GM23338 (cell line): Measurements from ENCODE around the gene MSL3B.

Source experiments
- CREB1 ChIP-seq: fragments of 250-450 bp; sonication (Bioruptor Pico); IDR thresholded peaks from 2 replicates; pipeline ENCODE4 v1.5.0; 2020; ENCODE audit warnings: low read depth, mild to moderate bottlenecking, moderate library complexity
- ETS1 ChIP-seq: IDR thresholded peaks from 2 replicates; pipeline ENCODE4 v1.6.1; 2016; ENCODE audit warnings: antibody characterized with exemption
- EZH2 ChIP-seq: fragments of 200-600 bp; sonication (generic); IDR thresholded peaks from one replicate; pipeline ENCODE4 v1.8.0; 2017; ENCODE audit warnings: antibody characterized with exemption, mild to moderate bottlenecking, low read depth; ENCODE audit not compliant: unreplicated experiment
- EZH2phosphoT487 ChIP-seq: fragments of 200-600 bp; sonication (generic); IDR thresholded peaks from one replicate; pipeline ENCODE4 v1.8.1; 2018; ENCODE audit warnings: antibody characterized with exemption; ENCODE audit not compliant: unreplicated experiment
- JUNB ChIP-seq: IDR thresholded peaks from one replicate; pipeline ENCODE4 v1.6.1; 2016; ENCODE audit warnings: antibody characterized with exemption; ENCODE audit not compliant: unreplicated experiment
- POLR2AphosphoS5 ChIP-seq: IDR thresholded peaks from 2 replicates; pipeline ENCODE4 v1.6.1; 2016; ENCODE audit warnings: antibody characterized with exemption, low read depth
- STAT1 ChIP-seq: IDR thresholded peaks from one replicate; pipeline ENCODE4 v1.6.1; 2016; ENCODE audit warnings: antibody characterized with exemption; ENCODE audit not compliant: unreplicated experiment
- ZNF114 ChIP-seq: fragments of 250-450 bp; sonication (Bioruptor Pico); IDR thresholded peaks from 2 replicates; pipeline ENCODE4 v1.5.0; 2020; ENCODE audit warnings: mild to moderate bottlenecking, moderate library complexity
- ZNF331 ChIP-seq: fragments of 250-450 bp; sonication (Bioruptor Pico); IDR thresholded peaks from 2 replicates; pipeline ENCODE4 v1.5.0; 2020; ENCODE audit warnings: low read depth, mild to moderate bottlenecking, moderate library complexity
- TF ChIP-seq, protein P1 (sequence below), 2 experiments: fragments of 200-600 bp in 1 of 2; sonication (generic) in 1 of 2; conservative IDR thresholded peaks; 2 replicates each; pipeline versions ENCODE4 v1.5.1 to v1.6.1; 2016 to 2017; ENCODE audit warnings: antibody characterized with exemption in 2 of 2, low read depth in 2 of 2, mild to moderate bottlenecking in 2 of 2, moderate library complexity in 1 of 2
- TF ChIP-seq, protein P2 (sequence below): IDR thresholded peaks from one replicate; pipeline ENCODE4 v1.6.1; 2018; ENCODE audit warnings: antibody characterized with exemption; ENCODE audit not compliant: unreplicated experiment

DNA sequence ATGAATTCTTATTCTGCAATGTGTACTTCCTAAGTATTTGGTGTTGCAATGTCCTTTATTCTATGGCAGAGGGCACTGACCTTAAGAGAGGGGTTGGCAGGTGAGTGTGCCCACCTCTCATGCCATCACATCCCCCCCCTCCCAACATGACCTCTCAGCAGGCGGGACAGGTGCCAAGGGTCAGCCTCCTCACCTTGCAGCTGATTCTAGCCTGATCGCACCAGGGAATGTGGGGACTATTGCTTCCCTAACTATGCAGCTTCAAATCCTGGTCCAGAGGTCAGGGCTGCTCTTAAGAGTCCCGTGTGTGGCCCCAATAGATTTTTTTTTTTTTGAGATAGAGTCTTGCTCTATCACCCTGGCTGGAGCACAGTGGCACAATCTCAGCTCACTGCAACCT, 23.4 kb downstream of the MSL3B start:
- TF ChIP-seq, protein P1, sequence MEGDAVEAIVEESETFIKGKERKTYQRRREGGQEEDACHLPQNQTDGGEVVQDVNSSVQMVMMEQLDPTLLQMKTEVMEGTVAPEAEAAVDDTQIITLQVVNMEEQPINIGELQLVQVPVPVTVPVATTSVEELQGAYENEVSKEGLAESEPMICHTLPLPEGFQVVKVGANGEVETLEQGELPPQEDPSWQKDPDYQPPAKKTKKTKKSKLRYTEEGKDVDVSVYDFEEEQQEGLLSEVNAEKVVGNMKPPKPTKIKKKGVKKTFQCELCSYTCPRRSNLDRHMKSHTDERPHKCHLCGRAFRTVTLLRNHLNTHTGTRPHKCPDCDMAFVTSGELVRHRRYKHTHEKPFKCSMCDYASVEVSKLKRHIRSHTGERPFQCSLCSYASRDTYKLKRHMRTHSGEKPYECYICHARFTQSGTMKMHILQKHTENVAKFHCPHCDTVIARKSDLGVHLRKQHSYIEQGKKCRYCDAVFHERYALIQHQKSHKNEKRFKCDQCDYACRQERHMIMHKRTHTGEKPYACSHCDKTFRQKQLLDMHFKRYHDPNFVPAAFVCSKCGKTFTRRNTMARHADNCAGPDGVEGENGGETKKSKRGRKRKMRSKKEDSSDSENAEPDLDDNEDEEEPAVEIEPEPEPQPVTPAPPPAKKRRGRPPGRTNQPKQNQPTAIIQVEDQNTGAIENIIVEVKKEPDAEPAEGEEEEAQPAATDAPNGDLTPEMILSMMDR (conservative IDR thresholded peaks at IDR 0.05; ENCODE audit: low read depth in 2 of 2), result no peak
- TF ChIP-seq, protein P2, sequence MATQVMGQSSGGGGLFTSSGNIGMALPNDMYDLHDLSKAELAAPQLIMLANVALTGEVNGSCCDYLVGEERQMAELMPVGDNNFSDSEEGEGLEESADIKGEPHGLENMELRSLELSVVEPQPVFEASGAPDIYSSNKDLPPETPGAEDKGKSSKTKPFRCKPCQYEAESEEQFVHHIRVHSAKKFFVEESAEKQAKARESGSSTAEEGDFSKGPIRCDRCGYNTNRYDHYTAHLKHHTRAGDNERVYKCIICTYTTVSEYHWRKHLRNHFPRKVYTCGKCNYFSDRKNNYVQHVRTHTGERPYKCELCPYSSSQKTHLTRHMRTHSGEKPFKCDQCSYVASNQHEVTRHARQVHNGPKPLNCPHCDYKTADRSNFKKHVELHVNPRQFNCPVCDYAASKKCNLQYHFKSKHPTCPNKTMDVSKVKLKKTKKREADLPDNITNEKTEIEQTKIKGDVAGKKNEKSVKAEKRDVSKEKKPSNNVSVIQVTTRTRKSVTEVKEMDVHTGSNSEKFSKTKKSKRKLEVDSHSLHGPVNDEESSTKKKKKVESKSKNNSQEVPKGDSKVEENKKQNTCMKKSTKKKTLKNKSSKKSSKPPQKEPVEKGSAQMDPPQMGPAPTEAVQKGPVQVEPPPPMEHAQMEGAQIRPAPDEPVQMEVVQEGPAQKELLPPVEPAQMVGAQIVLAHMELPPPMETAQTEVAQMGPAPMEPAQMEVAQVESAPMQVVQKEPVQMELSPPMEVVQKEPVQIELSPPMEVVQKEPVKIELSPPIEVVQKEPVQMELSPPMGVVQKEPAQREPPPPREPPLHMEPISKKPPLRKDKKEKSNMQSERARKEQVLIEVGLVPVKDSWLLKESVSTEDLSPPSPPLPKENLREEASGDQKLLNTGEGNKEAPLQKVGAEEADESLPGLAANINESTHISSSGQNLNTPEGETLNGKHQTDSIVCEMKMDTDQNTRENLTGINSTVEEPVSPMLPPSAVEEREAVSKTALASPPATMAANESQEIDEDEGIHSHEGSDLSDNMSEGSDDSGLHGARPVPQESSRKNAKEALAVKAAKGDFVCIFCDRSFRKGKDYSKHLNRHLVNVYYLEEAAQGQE, result no peak
- no peak for TF ChIP-seq EZH2phosphoT487
- TF ChIP-seq EZH2, result no peak
- TF ChIP-seq POLR2AphosphoS5, result no peak
- no peak for TF ChIP-seq JUNB
- TF ChIP-seq ZNF114 (CRISPR knock-in tag), result no peak
- no peak for TF ChIP-seq ETS1
- no peak for TF ChIP-seq STAT1
- no peak for TF ChIP-seq ZNF331 (CRISPR knock-in tag)
- no peak for TF ChIP-seq CREB1
